HG02938 (cell line): ENCODE data around the gene IGF1R.

Experiments used
- ATAC-seq: cut with Tn5 transposase; IDR thresholded peaks from one replicate; pipeline ENCODE4 v1.9.1; 2021; ENCODE audit warnings: mild to moderate bottlenecking, moderate library complexity; ENCODE audit not compliant: unreplicated experiment

IGF1R gene

GRCh38 chr15:98648654-98649471 is 524 bp downstream of the IGF1R start:
- peak; percentile 27 for ATAC-seq

GRCh38 chr15:98649472-98650416 is 1.4 kb downstream of the IGF1R start:
- ATAC-seq: no peak

DNA sequence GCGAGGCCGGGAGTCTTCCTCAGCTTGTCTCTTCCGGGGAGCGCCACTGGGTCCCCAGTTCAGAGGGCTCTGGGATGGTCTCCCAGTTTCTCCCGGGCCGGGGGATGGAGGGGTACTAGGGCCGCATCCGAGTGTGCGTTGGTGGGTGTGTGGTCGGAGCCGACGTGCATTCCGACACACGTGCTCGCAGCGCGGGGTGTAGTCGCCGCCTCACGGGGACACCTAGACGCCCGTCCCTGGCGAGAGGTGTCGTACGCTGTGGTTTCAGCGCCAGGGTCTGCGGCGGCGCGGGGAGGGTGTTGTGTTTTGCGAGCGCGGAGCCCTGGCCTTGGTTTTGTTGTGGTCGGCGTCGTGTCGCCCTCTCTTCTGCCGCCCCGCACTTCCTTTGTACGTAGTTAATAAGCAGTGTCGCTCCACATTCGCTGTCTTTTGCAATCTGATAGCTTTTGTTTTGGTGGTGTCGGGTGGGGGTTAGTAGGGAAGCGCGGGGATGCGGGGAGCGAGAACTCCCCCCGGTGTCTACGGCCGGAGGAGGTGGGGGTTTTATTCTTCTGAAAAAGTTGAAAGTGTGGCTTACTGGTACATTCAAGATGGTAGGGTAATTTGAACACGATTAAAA is 2.2 kb downstream of the IGF1R start:
- no peak for ATAC-seq

GRCh38 chr15:98651036-98651481 is 2.7 kb downstream of the IGF1R start:
- no peak for ATAC-seq

- ATAC-seq: no peak
These were observed 3.4 kb downstream of the IGF1R start for GRCh38 chr15:98651581-98652220.

DNA sequence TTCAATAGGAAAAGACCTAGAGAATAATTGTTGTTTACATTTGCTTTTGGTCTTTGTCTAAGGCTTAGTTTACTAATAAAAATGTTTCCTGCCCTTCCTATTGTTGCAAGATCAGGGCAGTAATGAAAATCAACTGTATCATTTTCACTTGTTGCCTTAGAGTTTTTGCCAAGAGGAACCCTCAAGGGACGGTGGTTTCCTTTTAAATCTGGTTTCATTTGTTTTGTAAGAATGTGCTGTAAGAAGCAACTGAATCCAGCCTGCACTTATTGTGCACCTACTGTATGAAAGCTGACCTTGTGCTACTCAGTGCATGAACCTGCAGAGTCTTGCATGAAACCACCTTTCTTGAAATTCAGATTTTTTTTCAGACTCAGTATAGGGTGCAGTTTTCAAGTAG is 5.3 kb downstream of the IGF1R start:
- ATAC-seq: no peak

GRCh38 chr15:98654790-98655360 is 6.5 kb downstream of the IGF1R start:
- ATAC-seq: no peak

DNA sequence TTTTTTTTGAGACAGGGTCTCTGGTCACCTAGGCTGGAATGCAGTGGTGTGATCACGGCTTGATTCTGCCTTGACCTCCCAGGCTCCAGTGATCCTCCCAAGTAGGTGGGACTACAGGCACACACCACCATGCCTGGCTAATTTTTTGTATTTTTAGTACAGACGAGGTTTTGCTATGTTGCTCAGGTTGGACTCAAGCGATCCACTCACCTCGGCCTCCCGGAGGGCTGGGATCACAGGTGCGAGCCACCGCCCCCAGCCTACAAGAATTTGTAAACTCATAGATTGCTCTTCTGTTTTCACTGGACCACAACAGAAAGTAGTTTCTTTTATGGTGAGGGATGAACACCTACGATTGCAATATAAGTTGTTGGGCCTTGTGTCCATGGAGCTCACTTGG is 7.4 kb downstream of the IGF1R start:
- ATAC-seq: no peak

GRCh38 chr15:98657721-98658120 is 9.4 kb downstream of the IGF1R start:
- ATAC-seq: no peak

DNA sequence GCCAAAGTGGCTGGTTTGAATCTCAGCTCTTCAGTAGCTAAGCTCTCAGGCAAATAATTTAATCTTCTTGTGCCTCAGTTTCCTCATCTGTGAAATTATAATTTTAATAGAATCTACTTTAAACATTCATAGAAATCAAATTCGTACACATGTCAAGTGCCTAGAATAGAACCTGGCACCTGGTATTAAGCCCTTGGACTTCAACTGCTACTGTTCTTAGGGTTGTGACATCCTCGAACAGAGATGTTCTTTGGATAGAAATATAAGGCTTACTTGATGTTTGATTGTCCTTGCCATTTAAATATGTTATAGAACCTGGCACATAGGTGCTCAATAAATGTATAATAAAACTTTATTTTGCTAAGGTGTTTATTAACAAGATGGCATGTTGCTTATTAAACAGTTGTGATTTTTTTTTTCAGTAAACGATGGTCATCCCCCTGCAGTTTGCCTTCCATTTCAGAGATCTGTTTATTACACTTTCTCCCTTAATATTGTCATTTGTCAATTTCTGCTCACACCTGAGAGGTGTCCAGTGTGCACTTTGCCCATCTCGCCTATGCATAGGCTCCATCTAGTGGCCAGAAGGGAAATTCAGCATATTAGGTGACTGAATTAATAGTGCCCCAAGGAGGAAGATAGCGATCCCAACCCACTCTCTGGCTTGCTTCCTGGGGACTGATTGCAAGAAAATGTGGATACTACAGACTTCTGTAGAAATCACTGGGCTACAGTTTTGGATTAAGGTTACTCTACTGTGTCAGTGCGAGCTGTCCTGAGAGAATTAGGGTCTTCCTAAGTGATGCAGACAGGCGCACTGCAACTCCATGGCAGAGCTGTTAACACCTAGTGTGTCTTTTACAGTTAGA is 10.7 kb downstream of the IGF1R start:
- peak; percentile 90 for ATAC-seq

DNA sequence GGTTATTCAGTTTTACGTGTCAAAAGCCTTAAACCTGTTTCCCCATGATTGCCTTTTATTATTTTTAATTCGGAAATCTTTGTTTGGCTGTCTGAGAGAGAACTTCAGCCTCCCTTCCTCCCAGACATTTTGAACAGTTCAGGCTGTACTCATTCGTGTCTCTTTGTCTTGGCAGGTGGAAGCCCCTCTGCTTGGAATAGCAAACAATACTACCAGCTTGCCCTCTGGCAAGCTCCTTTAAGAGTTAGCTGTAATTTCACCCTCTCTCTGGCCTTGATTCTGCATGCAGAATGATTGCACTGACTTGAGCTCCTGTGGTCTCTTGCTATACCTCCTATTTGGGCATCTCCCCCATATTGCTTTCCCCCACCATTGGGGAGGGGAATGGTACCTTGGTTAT is 11.7 kb downstream of the IGF1R start:
- no peak for ATAC-seq

DNA sequence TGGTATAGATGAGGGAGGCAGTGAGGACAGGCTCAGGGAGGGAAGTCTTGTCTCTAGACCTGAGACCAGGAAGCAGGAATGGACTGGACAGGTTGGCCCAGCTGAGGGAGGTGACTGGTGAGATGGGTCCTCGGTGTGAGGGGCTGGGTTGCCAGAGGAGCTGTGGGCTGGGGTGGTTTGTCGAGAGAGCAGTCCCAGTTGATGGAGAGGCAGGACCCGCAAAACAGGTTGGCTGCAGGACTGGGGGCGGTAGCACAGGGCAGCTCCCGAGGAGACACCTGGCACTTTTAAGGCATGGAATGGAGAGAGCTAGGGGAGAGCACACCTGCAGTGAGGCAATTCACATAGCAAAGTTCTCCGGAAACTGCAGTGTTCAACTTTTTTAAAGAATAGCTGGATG is 14.7 kb downstream of the IGF1R start:
- ATAC-seq: no peak

DNA sequence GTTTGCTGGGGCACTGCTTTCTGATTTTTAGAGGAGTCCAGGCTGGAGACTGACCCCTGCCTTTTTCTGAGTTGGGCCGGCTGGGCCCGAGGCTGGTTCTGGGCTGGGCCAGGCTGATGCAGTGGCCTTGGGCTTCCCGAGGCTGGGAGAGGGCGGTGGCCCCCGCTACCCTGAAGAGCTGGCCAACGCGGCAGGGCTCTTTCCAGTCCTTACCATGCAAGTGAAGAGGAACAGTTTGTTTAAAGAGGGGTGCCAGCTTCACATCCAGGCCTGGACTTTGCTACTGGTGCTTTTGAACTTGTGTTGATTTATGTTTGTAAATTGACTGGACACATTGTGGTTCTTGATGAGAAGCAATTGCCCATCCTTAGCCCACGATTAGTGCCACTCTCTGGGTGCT is 15.3 kb downstream of the IGF1R start:
- no peak for ATAC-seq

GRCh38 chr15:98666441-98666840 is 18.1 kb downstream of the IGF1R start:
- no peak for ATAC-seq

- no peak for ATAC-seq
These were observed 18.5 kb downstream of the IGF1R start for GRCh38 chr15:98666841-98667240.

GRCh38 chr15:98667521-98668179 is 19.3 kb downstream of the IGF1R start:
- ATAC-seq: no peak

DNA sequence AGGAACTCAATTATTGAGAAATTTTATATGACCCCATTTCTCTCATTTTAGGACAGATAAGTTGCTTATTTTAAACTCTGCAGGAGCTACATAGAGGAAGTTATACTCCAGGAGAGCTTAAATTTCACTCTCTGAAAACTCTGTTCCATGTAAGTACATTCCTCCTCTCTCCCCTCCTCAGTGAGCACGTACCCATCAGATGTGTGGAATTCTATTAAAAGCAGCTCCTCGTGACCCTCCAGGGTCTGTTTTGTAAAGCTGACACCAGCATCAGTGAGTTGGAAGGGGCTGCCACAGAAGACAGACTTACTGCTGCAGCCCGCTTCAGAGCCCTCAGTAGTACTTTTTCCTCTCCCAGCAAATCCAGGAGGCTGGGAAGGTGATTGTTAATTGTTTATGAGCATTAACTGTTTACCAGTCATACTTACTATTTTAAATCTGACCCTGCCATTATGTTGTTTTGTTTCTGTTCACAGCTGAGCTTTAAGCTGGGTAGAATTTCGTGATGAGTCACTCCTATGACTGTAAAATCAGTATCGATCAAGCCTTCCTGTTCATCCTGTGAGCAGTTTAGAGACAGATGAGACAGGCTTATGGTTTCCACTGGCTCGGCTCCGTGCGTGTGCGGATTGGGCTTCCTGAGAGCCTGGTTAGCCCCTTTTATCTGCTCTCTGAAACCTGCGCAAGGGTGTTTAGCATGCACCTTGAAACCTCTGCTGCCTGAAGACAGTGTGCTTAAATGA is 20.4 kb downstream of the IGF1R start:
- ATAC-seq: no peak

DNA sequence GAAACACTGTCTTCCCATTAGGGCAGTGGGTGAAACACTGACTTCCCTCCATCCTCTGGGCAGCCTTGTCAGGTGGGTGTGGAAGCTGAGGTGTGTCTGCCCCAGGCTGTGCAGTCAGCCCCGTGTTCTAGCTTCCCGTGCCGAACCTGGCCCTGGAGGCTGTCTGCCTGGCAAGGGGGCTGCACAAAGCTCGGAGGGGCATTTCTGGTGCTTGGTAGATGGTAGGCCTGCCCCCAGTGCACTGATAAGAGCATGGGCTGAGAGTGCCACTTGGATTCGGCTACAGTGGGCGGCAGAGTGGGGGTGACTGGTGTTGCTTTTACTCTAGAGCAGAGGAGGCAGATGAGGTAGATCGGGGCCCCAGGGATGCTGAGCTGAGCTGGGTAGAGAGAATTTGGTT is 21.3 kb downstream of the IGF1R start:
- no peak for ATAC-seq
